Mucosa of rectum (tissue), 2 donors: ENCODE measurements around the gene C2CD4D.
"Not testable (repeated sequence)": the region's sequence is repeated elsewhere in the genome, so short reads cannot be mapped to it uniquely, and the experiment has no call there.

Experiments
- H3K27ac ChIP-seq, 2 donors: one replicate each; pipeline ENCODE4 v1.7.0; 2013; ENCODE audit warnings: inconsistent platforms in 2 of 2, low read depth in 2 of 2, low read length in 2 of 2
- H3K27me3 ChIP-seq, 2 donors: one replicate each; pipeline ENCODE4 v1.7.0; 2013; ENCODE audit warnings: low read length in 2 of 2; ENCODE audit not compliant: control insufficient read depth in 2 of 2, insufficient read depth in 2 of 2
- H3K36me3 ChIP-seq, 2 donors: one replicate each; pipeline ENCODE4 v1.7.0; 2013; ENCODE audit warnings: low read length in 2 of 2; ENCODE audit not compliant: control insufficient read depth in 2 of 2, insufficient read depth in 2 of 2
- H3K4me1 ChIP-seq, 2 donors: one replicate each; pipeline ENCODE4 v1.7.0; 2013; ENCODE audit warnings: low read length in 2 of 2, mild to moderate bottlenecking in 1 of 2; ENCODE audit not compliant: control insufficient read depth in 2 of 2, insufficient read depth in 2 of 2
- H3K4me3 ChIP-seq, 2 donors: one replicate each; pipeline ENCODE4 v1.7.0; 2013; ENCODE audit warnings: low read length in 2 of 2
- H3K9ac ChIP-seq, 2 donors: one replicate each; pipeline ENCODE4 v1.7.0; 2013; ENCODE audit warnings: low read length in 2 of 2, low read depth in 1 of 2, mild to moderate bottlenecking in 1 of 2
- H3K9me3 ChIP-seq, 2 donors: one replicate each; pipeline ENCODE4 v1.7.0; 2013; ENCODE audit warnings: low read length in 2 of 2; ENCODE audit not compliant: control insufficient read depth in 2 of 2
- donor health status: healthy.
- donor health status: Normal muscosa, but diverticular disease.

Gene C2CD4D

DNA sequence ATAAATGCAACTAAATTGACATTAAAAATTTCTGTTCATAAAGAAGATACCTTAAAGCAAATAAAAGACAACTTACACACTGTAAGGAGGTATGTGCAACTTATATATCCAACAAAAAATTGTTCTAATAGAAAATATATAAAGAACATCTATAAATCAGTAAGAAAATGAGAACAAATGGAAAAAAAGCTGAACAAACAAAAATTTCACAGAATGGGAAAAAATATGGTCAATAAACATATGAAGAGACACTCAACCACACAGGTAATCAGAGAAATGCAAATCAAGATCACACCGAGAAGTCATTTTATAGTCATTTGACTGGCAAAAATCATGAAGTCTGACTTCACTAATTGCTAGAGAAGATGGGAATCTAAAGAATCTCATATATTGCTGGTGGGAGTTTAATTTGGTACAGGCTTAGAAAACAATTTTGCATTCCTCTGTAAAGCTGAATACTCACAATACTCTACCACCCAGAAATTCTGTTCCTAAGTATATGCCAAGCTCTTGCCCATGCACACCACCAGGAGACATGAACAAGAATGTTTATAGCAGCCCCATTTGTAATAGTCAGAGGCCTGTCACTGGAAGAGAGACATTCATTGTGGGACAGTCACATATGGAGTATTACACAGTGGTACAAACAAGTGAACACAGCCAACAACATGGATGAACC lies 35.9 kb upstream of the C2CD4D start:
- Histone ChIP-seq H3K9ac (no peak overlapping the region), H3K27me3 (no peaks in the 10 kb centered on the region), H3K36me3 (peaks cover 5% of the 10 kb centered on the region in 2 donors), H3K4me3 (no peak overlapping the region), H3K9me3 (no peaks in the 10 kb centered on the region), H3K27ac (no peak overlapping the region), H3K4me1 (no peaks in the 10 kb centered on the region)

DNA sequence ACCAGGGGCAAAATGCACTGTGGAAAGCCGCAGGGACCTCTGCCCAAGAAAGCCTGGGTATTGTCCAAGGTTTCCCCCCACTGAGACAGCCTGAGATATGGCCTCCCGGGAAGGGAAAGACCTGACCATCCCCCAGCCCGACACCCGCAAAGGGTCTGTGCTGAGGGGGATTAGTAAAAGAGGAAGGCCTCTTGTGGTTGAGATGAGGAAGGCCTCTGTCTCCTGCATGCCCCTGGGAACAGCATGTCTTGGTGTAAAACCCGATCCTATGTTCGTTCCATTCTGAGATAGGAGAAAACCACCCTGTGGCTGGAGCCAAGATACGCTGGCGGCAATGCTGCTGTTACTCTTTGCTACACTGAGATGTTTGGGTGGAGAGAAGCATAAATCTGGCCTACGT lies 33.2 kb upstream of the C2CD4D start:
- H3K4me1 ChIP-seq, H3K9ac ChIP-seq, H3K36me3 ChIP-seq, H3K27me3 ChIP-seq, H3K4me3 ChIP-seq, H3K9me3 ChIP-seq, H3K27ac ChIP-seq: not testable (repeated sequence)

DNA sequence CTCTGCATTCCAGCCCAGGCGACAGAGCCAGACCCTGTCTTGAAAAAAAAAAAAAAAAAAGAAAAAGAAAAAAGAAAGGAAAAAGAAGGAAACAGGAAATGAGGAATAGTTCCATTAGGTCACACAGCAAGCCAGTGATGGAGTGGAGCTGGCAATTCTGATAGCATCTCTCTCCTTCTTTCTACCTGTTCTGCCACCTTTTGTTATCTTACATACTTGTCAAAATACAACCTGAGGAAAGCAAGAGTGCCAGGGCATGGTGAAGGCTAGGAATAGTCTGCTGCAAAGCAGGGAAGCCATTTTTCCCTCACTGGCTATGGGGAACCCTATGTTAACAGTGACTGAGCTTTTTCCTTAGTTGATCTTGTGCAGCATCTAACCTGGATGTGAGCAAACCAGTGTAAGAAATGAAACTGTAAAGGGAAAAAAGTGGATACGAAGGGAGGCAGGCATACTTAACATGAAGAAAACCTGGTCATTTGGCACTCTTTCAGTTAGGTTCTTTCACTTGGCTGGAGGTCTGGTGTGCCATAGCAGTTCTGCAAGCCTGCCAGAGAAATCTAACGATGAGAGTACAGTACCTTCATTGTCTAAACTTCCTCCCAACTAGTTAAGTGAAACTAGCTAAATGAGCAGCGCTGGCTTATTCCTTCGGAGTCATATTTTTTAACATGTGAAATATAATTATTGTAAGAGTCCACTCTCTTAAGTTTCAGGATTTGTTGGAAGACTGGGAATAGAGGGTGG lies 31.8 kb upstream of the C2CD4D start:
- Histone ChIP-seq H3K4me3 (no peak overlapping the region), H3K27ac (no peak overlapping the region), H3K36me3 (peaks cover 5% of the 10 kb centered on the region in 2 donors), H3K9ac (no peak overlapping the region), H3K9me3 (no peaks in the 10 kb centered on the region), H3K4me1 (no peaks in the 10 kb centered on the region), H3K27me3 (no peaks in the 10 kb centered on the region)

DNA sequence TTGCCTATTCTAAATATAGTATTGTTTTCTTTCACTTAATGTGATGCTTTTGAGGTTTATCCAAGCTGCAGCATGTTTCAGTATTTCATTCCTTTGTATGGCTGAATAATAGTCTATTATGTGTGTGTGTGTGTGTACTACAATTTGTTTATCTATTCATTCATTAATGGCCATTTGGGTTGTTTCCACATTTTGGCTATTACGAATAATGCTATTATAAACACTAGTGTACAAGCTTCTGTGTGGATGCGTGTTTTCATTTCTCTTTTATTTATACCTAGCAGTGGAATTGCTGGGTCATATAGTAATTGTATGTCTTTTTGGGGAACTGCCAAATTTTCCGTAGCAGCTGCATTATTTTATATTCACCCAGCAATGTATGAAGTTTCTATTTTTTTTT lies 28.9 kb upstream of the C2CD4D start:
- no peaks in the 10 kb centered on the region for H3K9me3 ChIP-seq
- H3K36me3 ChIP-seq: peaks cover 0 to under 1% of the 10 kb centered on the region in 2 donors
- no peak overlapping the region for H3K27ac ChIP-seq
- no peak overlapping the region for H3K9ac ChIP-seq
- no peak overlapping the region for H3K4me3 ChIP-seq
- no peaks in the 10 kb centered on the region for H3K4me1 ChIP-seq
- H3K27me3 ChIP-seq: no peaks in the 10 kb centered on the region

DNA sequence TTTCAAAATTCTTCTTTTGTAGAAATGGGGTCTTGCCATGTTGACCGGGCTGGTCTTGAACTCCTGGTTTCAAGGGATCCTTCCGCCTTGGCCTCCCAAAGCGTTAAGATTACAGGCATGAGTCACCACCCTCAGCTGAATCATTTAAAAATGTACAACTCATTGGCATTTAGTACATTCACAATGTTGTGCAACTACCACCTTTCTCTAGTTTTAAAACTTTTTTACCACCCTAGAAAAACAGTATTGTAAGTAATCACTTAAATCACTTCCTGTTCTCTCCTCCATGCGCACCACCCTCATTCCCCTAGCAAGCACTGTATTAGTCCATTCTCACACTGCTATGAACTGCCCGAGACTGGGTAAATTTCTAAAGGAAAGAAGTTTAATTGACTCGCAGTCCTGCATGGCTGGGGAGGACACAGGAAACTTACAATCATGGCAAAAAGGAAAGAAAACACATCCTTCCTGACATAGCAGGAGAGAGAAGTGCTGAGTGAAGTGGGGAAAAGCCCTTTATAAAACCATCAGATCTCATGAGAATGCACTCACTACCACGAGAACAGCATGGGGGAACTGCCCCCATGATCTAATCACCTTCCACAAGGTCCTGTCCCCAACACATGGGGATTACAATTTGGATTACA lies 28.3 kb upstream of the C2CD4D start:
- no peak overlapping the region for H3K4me3 ChIP-seq
- no peak overlapping the region for H3K27ac ChIP-seq
- H3K36me3 ChIP-seq: no peaks in the 10 kb centered on the region
- no peaks in the 10 kb centered on the region for H3K27me3 ChIP-seq
- H3K9ac ChIP-seq: no peak overlapping the region
- H3K4me1 ChIP-seq: no peaks in the 10 kb centered on the region
- no peaks in the 10 kb centered on the region for H3K9me3 ChIP-seq

DNA sequence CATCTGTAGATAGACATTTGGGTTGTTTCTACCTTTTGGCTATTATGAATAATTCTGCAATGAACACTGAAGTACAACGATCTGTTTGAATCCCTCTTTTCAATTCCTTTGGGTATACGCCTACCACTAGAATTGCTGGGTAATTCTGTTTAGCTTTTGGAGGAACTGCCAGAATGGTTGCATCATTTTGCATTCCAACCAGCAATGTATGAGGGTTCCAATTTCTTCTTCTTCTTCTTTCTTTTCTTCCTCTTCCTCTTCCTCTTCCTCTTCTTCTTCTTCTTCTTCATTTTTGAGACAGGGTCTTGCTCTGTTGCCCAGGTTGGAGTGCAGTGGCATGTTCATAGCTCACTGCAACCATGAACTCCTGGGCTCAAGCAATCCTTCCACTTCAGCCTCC lies 27.7 kb upstream of the C2CD4D start:
- H3K9ac ChIP-seq: no peak overlapping the region
- no peaks in the 10 kb centered on the region for H3K27me3 ChIP-seq
- H3K4me3 ChIP-seq: no peak overlapping the region
- H3K4me1 ChIP-seq: no peaks in the 10 kb centered on the region
- no peaks in the 10 kb centered on the region for H3K36me3 ChIP-seq
- H3K27ac ChIP-seq: no peak overlapping the region
- H3K9me3 ChIP-seq: no peaks in the 10 kb centered on the region

DNA sequence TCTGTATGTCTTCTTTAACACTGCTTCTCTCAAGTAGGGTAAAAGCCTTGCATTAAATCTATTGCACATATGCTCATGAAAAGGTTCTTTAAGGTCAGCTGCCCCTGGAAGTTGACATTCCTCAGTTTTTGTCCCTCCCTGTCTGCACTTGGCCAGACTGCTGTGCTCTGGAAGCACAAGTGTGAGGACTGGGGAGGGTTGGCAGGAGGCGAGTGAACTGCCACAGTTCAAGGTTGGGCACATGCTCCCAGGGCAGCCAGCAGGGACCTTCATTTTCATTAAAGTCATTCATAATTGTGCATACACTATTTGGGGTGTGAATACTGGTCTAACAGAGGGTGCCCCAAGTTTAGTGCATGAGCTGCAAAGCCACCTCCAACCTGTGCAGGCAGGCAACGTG lies 24.8 kb upstream of the C2CD4D start:
- no peaks in the 10 kb centered on the region for H3K36me3 ChIP-seq
- H3K4me3 ChIP-seq: no peak overlapping the region
- H3K9ac ChIP-seq: no peak overlapping the region
- H3K27me3 ChIP-seq: no peaks in the 10 kb centered on the region
- H3K4me1 ChIP-seq: no peaks in the 10 kb centered on the region
- H3K9me3 ChIP-seq: no peaks in the 10 kb centered on the region
- H3K27ac ChIP-seq: no peak overlapping the region

DNA sequence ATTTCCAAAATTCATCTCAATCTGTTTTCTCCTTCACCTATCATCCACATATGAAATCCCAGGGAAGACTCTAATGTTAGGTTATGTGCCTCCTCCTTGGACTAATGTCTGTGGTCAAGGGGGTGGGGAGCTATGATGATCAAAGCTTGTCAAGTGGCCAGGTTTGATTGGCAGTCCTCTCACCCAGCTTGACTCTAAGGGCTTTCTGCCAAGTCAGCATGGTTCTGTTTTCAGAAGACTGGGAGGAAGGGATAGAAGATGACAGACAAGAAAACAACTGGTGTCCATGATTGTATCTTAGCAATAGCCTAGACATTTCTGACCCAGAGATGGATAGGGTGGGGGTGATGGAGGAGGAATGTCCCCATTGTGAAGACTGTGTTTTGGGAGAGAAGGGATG lies 23.0 kb upstream of the C2CD4D start:
- no peaks in the 10 kb centered on the region for H3K4me1 ChIP-seq
- no peak overlapping the region for H3K9ac ChIP-seq
- H3K36me3 ChIP-seq: no peaks in the 10 kb centered on the region
- no peaks in the 10 kb centered on the region for H3K27me3 ChIP-seq
- no peaks in the 10 kb centered on the region for H3K9me3 ChIP-seq
- no peak overlapping the region for H3K27ac ChIP-seq
- no peak overlapping the region for H3K4me3 ChIP-seq

DNA sequence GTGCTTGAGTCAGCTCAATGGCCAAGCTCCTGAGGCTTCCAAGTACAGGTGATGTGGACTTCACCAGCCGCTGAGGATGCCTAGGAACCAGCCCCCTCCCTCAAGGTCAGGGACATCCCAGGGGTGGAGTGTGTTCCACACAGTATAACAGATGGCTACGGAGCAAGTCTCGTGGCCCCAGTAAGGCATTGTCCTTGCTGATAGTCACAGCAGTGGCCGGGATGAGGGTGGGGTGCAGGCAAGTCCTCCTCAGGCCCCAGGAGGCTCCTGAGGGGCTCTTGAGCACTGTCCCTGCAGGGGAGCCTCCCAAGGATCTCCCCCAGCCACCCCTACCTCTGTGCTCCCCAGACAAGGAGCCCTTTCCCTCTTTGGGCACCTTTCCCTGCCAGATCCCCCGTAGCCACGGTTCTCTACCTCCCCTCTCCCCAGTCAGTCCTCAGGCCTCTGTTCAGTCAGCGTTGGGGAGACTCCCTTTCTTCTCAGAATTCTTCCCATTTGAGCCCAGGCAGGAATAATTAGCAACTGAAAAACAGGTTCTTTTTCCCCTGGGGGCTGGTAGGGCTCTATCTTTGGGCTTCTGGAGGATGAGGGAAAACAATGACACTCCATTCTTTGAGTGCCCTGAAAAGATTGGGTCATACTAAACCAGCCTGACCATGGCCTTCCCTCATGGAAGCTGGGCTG lies 21.0 kb upstream of the C2CD4D start:
- Histone ChIP-seq H3K9ac (no peak overlapping the region), H3K27ac (no peak overlapping the region), H3K9me3 (no peaks in the 10 kb centered on the region), H3K27me3 (no peaks in the 10 kb centered on the region), H3K36me3 (no peaks in the 10 kb centered on the region), H3K4me3 (no peak overlapping the region), H3K4me1 (no peaks in the 10 kb centered on the region)

DNA sequence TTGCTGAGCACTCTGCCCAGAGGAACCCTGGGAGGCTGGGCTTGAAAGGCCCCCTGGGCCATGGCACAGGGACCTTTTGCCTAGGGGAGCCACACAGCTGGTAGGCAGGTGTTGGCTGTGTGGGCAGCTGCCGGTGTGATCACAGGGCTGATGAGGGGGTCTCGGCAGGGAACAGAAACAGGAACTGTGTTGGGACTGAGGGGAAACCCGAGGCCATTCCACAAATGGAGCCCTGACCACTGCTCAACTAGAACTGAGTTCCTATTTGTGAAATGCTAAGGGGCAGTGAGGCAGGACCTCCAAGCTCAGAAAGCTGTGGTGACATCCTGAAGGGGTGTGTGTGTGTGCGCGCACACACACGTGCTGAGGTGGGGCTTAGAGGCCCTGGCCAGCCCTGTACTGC lies 20.3 kb upstream of the C2CD4D start:
- no peak overlapping the region for H3K27ac ChIP-seq
- H3K4me1 ChIP-seq: no peaks in the 10 kb centered on the region
- no peak overlapping the region for H3K9ac ChIP-seq
- no peak overlapping the region for H3K4me3 ChIP-seq
- H3K9me3 ChIP-seq: no peaks in the 10 kb centered on the region
- no peaks in the 10 kb centered on the region for H3K27me3 ChIP-seq
- H3K36me3 ChIP-seq: no peaks in the 10 kb centered on the region
